ENCODE measurements around the gene AGTRAP. TPM values are rescaled to one million over a fixed set of nuclear protein-coding genes. Genes with fewer than 3 reads are reported as not detected.

AGTRAP gene
- total RNA-seq, 3 donors from 2014 or later: 6.5 to 7.8 (median 7.1) TPM

DNA sequence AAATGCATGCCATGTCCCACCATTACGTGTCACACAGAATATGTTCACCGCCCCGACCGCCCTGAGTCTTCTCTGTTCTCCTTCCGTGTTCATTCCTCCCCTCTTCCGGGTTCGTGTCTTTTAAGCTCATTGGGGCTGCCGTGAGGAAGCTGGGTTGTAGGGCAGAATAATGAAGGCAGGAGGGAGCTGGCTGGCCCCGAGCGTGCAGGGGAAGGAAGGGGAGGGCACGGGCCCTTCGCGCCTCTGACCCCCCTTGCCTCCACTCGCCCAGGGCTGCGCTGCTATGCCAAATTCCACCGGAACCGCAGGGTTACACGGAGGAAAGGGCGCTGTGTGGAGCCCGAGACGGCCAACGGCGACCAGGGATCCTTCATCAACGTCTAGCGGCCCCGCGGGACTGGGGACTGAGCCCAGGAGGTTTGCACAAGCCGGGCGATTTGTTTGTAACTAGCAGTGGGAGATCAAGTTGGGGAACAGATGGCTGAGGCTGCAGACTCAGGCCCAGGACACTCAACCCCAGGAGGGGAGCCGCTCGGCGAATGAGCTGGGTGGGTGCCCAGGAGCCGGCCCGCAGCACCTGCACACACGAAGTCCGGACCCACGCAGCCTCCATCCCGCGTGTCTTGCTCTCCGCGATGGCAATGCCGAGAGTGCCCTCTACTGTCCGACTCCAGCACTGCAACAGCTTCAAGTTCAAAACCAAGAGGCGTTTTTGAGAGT, 16.5 kb upstream of the AGTRAP start:
- ATAC-seq: peak; percentile 85 to 87
- H3K36me3 Mint-ChIP-seq (ENCODE audit: insufficient read depth): no peaks in the 10 kb centered on the region

DNA sequence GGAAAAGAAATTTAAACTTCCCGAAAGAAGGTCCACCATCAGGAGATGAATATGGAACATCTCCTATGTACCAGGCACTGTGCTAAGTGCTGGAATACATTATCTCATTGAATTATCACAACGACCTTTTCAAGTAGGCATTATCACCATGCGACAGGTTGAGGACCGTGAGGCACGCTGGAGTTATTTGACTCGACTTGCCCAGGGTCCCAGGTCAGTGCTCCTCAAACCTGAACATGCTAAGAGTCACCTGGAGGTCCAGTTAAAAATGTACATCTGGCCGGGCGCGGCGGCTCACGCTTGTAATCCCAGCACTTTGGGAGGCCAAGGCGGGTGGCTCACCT, 15.9 kb upstream of the AGTRAP start:
- H3K4me3 Mint-ChIP-seq: peak overlapping the region; percentile 81
- DNase-seq (no peak), ATAC-seq (no peak)
- H3K9me3 Mint-ChIP-seq: no peaks in the 10 kb centered on the region
- no peaks in the 10 kb centered on the region for H3K27me3 Mint-ChIP-seq (ENCODE audit: low read depth)
- peaks cover 14% of the 10 kb centered on the region for H3K4me1 Mint-ChIP-seq (ENCODE audit: low read depth)
- H3K36me3 Mint-ChIP-seq (ENCODE audit: insufficient read depth): no peaks in the 10 kb centered on the region

More for the DNA sequence above, 16.5 kb upstream of the AGTRAP start:
- peaks cover 14% of the 10 kb centered on the region for H3K4me1 Mint-ChIP-seq (ENCODE audit: low read depth)
- DNase-seq: peak; percentile 90
- no peaks in the 10 kb centered on the region for H3K27me3 Mint-ChIP-seq (ENCODE audit: low read depth)
- no peaks in the 10 kb centered on the region for H3K9me3 Mint-ChIP-seq
- H3K4me3 Mint-ChIP-seq: peak overlapping the region; percentile 81

DNA sequence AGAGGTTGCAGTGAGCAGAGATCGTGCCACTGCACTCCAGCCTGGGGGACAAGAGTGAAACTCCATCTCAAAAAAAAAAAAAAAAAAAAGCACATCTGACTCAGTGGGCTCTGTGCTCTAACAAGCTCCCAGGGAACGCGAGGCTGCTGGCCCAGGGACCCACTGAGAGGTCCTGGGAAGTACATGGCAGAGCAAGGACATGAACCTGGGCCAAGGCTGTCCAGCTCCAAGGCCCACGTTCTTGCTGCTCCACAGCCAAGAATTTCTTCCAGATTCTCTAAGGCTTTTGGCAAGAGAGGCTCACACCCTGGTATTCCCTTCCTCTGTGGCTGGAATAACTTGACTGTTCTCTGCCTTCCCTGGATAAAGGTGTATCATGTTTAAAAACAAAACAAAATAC, 15.4 kb upstream of the AGTRAP start:
- ATAC-seq: no peak
- H3K27me3 Mint-ChIP-seq (ENCODE audit: low read depth): no peaks in the 10 kb centered on the region
- H3K4me1 Mint-ChIP-seq (ENCODE audit: low read depth): peaks cover 16% of the 10 kb centered on the region
- no peaks in the 10 kb centered on the region for H3K36me3 Mint-ChIP-seq (ENCODE audit: insufficient read depth)
- DNase-seq: no peak
- H3K9me3 Mint-ChIP-seq: no peaks in the 10 kb centered on the region
- no peak overlapping the region for H3K4me3 Mint-ChIP-seq

DNA sequence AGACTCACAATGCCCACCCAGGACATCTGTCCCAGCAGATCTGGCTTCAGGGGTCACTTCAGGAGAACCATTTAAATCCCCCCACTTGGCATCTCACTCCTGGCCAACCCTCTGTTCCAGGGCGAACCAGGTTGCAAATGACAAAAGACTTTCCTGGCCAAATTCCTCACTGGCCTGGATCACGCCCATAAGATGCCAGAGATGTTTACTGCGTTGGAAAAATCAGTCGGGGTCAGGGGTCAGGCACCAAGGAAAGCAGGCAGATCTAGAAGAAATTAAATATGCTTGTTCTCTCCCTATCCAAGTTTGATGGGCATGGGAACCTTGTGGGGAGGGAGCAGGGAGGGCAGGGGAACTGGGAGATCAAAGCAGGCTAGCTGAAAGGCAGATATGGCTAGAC, 14.6 kb upstream of the AGTRAP start:
- DNase-seq: no peak
- Mint-ChIP-seq H3K27me3 (ENCODE audit: low read depth) (no peaks in the 10 kb centered on the region), H3K36me3 (ENCODE audit: insufficient read depth) (no peaks in the 10 kb centered on the region), H3K9me3 (no peaks in the 10 kb centered on the region), H3K4me1 (ENCODE audit: low read depth) (peaks cover 19% of the 10 kb centered on the region), H3K4me3 (no peak overlapping the region)
- ATAC-seq: no peak

DNA sequence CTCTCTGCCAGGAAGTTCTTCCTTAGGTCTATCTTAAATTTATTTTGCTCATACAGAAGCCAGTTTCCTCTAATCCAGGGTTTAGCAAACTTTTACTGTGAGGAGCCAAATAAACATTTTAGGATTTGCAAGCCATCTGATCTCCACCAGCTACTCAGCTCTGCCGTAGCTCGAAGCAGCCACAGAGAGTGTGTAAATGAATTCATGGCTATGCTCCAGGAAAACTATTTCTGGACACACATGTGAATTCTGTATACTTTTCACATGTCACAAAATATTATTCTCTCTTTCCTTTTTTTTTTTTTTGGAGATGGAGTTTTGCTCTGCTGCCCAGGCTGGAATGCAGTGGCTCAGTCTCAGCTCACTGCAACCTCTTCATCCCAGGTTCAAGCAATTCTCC, 13.4 kb upstream of the AGTRAP start:
- no peak overlapping the region for H3K4me3 Mint-ChIP-seq
- H3K4me1 Mint-ChIP-seq (ENCODE audit: low read depth): peaks cover 19% of the 10 kb centered on the region
- no peaks in the 10 kb centered on the region for H3K9me3 Mint-ChIP-seq
- DNase-seq (no peak), ATAC-seq (no peak)
- no peaks in the 10 kb centered on the region for H3K36me3 Mint-ChIP-seq (ENCODE audit: insufficient read depth)
- no peaks in the 10 kb centered on the region for H3K27me3 Mint-ChIP-seq (ENCODE audit: low read depth)

DNA sequence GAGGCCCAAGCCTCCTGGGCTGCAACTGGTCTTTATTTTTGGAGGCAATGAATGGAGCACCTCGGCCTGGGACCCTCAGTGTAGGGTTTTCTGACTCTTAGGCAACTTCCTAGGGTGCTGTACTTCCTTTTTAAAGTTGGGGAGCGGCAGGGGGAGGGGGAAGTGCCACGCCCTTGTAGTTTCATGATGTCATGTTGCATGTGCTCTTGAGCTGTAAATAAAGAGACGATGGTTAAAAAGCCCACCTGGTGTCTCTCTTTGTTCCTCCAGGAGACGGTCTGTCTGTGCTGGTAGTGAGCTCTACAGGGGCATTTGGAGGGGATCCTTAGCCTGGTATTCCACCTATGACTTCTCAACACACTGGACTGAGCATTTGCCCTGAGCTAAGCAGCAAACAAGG, 10.3 kb upstream of the AGTRAP start:
- no peak for DNase-seq

DNA sequence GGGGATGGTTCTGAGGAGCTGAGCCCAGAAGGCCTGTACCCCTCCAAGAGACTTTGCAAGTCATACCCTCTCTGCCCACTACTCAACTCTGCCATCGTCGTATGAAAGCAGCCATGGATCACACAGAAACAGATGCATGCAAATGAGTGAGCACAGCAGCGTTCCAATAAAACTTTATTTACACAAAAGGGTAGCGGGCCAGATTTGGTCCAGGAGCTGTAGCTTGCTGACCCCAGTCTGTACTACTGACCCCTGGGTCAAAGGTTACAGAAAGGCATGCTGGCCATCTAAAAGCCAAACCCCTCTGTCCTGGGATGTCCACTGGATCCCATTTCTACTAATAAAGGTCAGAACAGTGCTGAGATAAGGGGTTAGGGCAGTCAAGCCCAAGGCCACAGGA, 8.8 kb upstream of the AGTRAP start:
- Mint-ChIP-seq H3K36me3 (ENCODE audit: insufficient read depth) (no peaks in the 10 kb centered on the region), H3K4me1 (ENCODE audit: low read depth) (peaks cover 37% of the 10 kb centered on the region), H3K4me3 (no peak overlapping the region), H3K9me3 (no peaks in the 10 kb centered on the region), H3K27me3 (ENCODE audit: low read depth) (no peaks in the 10 kb centered on the region)
- ATAC-seq (no peak), DNase-seq (no peak)

More for the DNA sequence above, 10.3 kb upstream of the AGTRAP start:
- no peaks in the 10 kb centered on the region for H3K27me3 Mint-ChIP-seq (ENCODE audit: low read depth)
- H3K36me3 Mint-ChIP-seq (ENCODE audit: insufficient read depth): no peaks in the 10 kb centered on the region
- peaks cover 23% of the 10 kb centered on the region for H3K4me1 Mint-ChIP-seq (ENCODE audit: low read depth)
- no peaks in the 10 kb centered on the region for H3K9me3 Mint-ChIP-seq
- no peak for ATAC-seq
- H3K4me3 Mint-ChIP-seq: no peak overlapping the region

DNA sequence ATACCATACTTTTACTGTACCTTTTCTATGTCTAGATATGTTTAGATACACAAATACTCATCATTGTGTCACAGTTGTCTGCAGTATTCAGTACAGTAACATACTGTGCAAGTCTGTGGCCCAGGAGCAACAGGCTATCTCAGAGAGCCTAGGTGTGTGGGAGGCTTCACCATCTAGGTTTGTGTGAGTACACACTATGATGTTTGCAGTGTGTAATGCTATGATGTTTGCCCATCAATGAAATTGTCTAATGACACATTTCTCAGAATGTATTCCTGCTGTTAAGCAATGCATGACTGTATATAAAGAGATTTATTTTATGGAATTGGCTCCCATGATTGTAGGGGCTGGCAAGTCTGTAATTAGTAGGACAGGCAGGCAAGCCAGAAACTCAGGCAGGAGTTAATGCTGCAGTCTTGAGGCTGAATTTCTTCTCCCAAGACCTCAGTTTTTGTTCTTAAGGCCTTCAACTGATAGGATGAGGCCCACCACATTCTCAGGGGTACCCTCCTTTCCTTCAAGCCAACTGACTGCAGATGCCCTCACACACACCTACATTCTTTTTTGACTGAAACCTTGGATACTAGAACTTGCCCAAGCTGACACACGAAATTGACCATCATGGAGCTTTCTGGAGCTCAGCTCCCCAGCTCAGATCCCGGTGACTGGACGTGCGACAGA, 7.7 kb upstream of the AGTRAP start:
- ATAC-seq (no peak), DNase-seq (no peak)
- Mint-ChIP-seq H3K4me1 (ENCODE audit: low read depth) (peaks cover 41% of the 10 kb centered on the region), H3K4me3 (no peak overlapping the region), H3K27me3 (ENCODE audit: low read depth) (no peaks in the 10 kb centered on the region), H3K36me3 (ENCODE audit: insufficient read depth) (no peaks in the 10 kb centered on the region), H3K9me3 (no peaks in the 10 kb centered on the region)

DNA sequence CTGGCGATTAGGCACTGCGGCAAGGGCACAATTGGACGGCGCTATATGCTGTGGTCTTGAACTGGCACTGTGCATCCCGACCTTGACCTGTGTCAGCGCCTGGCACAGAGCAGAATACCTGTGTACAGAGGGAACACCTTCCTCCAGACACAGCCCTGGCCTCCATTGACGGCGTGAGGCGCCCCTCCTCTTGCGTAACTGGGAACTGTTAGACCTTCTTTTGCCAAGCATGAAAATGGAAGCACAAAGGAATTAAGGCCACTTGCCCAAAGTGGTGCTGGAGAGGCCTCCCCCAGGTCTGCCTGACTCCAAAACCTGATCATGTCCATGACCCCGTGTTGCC, 6.8 kb upstream of the AGTRAP start:
- H3K4me1 Mint-ChIP-seq (ENCODE audit: low read depth): peaks cover 41% of the 10 kb centered on the region
- H3K36me3 Mint-ChIP-seq (ENCODE audit: insufficient read depth): no peaks in the 10 kb centered on the region
- H3K4me3 Mint-ChIP-seq: no peak overlapping the region
- H3K27me3 Mint-ChIP-seq (ENCODE audit: low read depth): no peaks in the 10 kb centered on the region
- ATAC-seq (no peak), DNase-seq (no peak)
- H3K9me3 Mint-ChIP-seq: no peaks in the 10 kb centered on the region

DNA sequence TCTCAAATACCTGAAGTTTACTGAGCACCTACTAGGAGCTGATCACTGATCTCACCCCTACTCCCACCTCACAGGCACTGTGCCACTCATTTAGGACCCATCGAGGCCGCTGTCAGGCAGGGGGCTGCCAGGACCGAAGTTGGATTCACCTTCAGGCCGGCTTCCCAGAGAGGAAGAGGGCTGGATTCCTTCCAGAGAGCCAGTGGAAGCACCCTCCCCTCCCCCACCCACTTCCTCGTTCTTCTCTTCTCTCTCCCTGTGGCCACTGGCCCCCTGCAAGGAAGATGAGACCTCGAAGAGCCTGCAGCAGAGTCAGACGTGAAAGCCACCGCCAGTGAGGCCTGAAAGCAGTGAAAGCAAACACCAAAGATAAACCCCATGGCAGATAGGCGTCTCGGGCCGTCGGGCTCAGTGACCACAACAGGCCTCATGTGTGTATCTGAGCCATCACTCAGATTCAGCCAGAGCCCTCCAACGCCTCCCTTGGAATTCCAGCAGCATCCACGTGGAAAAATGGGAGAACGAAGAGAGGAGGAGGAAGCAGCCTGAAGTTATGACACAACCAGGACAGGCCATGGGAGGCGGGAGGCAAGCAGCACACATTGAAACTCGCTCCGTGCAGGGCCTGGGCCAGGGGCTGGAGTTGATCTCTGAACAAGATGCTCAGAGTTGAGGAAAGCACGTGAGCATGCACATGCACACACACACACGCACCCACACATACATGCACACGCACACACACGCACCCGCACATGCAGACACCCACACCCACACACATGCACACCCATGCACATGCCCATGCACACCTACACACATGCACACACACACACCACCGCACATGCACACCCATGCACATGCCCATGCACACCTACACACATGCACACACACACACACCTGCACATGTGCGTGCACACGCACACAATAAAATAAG, 6.2 kb upstream of the AGTRAP start:
- Mint-ChIP-seq H3K9me3 (no peaks in the 10 kb centered on the region), H3K4me3 (peak overlapping the region; percentile 72), H3K27me3 (ENCODE audit: low read depth) (no peaks in the 10 kb centered on the region), H3K36me3 (ENCODE audit: insufficient read depth) (no peaks in the 10 kb centered on the region), H3K4me1 (ENCODE audit: low read depth) (peaks cover 43% of the 10 kb centered on the region)
- peak; percentile 9 to 20 for ATAC-seq
- DNase-seq: no peak

DNA sequence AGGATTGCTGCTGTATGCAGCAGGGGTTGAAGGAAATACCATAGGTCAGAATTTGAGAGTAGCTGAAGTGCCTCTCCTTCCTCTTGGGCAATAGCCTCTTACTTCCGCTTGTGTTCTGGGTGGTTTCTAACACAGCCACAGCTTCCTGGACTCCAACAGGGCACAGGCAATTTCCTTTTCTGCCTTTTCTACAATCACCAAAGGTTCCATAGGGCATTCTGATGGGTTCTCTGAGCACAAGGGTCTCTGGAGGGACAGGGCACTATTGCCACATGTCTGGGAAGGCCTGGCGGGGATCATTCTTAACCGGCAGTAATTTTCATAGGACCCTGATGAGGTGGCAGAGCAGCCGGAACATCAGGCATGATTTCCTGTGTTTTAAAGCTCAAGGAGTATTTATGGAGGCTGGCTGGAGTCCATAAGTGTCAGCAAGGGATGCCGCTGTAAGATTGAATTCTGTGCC, 5.5 kb upstream of the AGTRAP start:
- peak; percentile 76 to 78 for ATAC-seq
- DNase-seq: no peak
- no peaks in the 10 kb centered on the region for H3K9me3 Mint-ChIP-seq
- peaks cover 40% of the 10 kb centered on the region for H3K4me1 Mint-ChIP-seq (ENCODE audit: low read depth)
- no peaks in the 10 kb centered on the region for H3K36me3 Mint-ChIP-seq (ENCODE audit: insufficient read depth)
- peak overlapping the region; percentile 72 for H3K4me3 Mint-ChIP-seq
- no peaks in the 10 kb centered on the region for H3K27me3 Mint-ChIP-seq (ENCODE audit: low read depth)

DNA sequence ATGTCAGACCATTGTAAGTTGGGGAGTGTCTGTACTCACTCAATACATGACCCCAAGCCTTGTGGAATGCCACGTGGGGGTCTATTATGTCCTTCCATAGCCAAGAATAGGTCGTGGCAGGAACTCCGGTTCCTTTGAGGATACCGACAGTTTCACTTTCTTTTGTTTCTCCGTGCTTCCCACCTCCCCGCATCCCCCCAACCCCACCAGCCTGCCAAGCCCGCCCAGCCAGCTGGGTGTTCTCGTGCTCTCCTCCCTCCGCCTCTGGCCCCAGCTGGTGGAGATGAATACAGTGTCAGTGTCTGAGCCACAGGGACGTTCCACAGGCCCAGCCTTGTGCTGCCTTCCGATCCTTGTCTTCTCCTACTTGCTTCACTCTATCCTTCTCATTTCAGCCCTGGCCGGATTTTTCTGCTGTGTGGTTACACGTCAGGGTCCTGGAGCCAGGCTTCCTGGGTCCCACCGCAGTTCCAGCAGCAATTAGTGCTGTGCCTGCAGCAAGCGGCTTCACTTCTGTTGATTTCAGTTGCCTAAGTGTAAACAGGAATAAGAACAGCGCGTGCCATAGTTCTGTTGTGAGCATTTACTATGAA, 4.1 kb upstream of the AGTRAP start:
- no peaks in the 10 kb centered on the region for H3K9me3 Mint-ChIP-seq
- no peaks in the 10 kb centered on the region for H3K36me3 Mint-ChIP-seq (ENCODE audit: insufficient read depth)
- H3K4me3 Mint-ChIP-seq: peak overlapping the region; percentile 24
- DNase-seq (no peak), ATAC-seq (peak in 1 of 2 donors; percentile 22)
- H3K4me1 Mint-ChIP-seq (ENCODE audit: low read depth): peaks cover 42% of the 10 kb centered on the region
- no peaks in the 10 kb centered on the region for H3K27me3 Mint-ChIP-seq (ENCODE audit: low read depth)

DNA sequence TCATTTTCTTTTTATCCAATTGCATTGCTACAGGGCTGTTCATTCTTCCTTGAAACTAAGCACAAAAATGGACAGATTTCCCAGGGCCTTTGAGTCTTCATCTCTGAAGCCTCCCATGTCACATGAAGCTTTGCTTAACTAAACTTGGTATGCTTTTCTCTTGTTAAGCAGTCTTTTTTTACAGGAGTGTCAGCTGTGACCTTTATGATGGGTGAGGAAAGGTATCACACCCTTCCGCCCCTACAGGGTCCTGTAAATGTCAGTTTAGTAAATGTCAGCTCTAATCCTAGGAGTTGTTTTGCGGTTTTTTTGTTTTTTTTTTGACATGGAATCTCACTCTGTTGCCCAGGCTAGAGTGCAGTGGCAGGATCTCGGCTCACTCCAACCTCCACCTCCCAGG, 2.6 kb upstream of the AGTRAP start:
- DNase-seq: no peak
- H3K4me1 Mint-ChIP-seq (ENCODE audit: low read depth): peaks cover 56% of the 10 kb centered on the region
- H3K9me3 Mint-ChIP-seq: no peaks in the 10 kb centered on the region
- ATAC-seq: no peak
- H3K36me3 Mint-ChIP-seq (ENCODE audit: insufficient read depth): no peaks in the 10 kb centered on the region
- H3K27me3 Mint-ChIP-seq (ENCODE audit: low read depth): no peaks in the 10 kb centered on the region
- H3K4me3 Mint-ChIP-seq: no peak overlapping the region

DNA sequence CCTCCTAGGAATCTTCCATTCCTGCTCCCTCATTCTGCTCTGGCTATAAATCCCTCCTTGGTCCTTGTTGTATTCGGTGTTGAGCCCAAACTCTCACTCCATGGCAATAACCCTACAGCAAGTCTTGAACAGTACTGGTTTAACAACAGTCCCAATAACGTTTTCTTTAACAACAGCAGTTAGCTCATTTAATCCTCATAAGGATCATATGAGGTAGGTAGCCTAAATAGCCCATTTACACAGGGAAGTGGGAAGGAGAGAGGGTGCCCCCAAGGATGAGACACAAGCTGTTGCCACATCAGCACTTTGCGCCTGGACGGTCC, 444 bp upstream of the AGTRAP start:
- no peaks in the 10 kb centered on the region for H3K9me3 Mint-ChIP-seq
- H3K4me1 Mint-ChIP-seq (ENCODE audit: low read depth): peaks cover 59% of the 10 kb centered on the region
- ATAC-seq (peak in 1 of 2 donors; percentile 5), DNase-seq (no peak)
- peak overlapping the region; percentile 94 for H3K4me3 Mint-ChIP-seq
- no peaks in the 10 kb centered on the region for H3K27me3 Mint-ChIP-seq (ENCODE audit: low read depth)
- H3K36me3 Mint-ChIP-seq (ENCODE audit: insufficient read depth): no peaks in the 10 kb centered on the region

Data from activated T-cell treated with anti-CD3 and anti-CD28 coated beads, Interleukin-2, amount 50 U/mL, for 4 hours (primary cell).